ENCODE measurements around the gene MYO10.

GRCh38 chr5:16749626-16750025 is 186.5 kb downstream of the MYO10 start:
- TF ChIP-seq, protein P1, sequence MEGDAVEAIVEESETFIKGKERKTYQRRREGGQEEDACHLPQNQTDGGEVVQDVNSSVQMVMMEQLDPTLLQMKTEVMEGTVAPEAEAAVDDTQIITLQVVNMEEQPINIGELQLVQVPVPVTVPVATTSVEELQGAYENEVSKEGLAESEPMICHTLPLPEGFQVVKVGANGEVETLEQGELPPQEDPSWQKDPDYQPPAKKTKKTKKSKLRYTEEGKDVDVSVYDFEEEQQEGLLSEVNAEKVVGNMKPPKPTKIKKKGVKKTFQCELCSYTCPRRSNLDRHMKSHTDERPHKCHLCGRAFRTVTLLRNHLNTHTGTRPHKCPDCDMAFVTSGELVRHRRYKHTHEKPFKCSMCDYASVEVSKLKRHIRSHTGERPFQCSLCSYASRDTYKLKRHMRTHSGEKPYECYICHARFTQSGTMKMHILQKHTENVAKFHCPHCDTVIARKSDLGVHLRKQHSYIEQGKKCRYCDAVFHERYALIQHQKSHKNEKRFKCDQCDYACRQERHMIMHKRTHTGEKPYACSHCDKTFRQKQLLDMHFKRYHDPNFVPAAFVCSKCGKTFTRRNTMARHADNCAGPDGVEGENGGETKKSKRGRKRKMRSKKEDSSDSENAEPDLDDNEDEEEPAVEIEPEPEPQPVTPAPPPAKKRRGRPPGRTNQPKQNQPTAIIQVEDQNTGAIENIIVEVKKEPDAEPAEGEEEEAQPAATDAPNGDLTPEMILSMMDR (IDR thresholded peaks at IDR 0.05) = no peak
- TF ChIP-seq POLR2A (IDR thresholded peaks at IDR 0.05) = no peak
